ENCODE measurements around the gene CEP70. TPM values are rescaled to one million over a fixed set of nuclear protein-coding genes. Genes with fewer than 3 reads are reported as not detected.

CEP70 gene, protein sequence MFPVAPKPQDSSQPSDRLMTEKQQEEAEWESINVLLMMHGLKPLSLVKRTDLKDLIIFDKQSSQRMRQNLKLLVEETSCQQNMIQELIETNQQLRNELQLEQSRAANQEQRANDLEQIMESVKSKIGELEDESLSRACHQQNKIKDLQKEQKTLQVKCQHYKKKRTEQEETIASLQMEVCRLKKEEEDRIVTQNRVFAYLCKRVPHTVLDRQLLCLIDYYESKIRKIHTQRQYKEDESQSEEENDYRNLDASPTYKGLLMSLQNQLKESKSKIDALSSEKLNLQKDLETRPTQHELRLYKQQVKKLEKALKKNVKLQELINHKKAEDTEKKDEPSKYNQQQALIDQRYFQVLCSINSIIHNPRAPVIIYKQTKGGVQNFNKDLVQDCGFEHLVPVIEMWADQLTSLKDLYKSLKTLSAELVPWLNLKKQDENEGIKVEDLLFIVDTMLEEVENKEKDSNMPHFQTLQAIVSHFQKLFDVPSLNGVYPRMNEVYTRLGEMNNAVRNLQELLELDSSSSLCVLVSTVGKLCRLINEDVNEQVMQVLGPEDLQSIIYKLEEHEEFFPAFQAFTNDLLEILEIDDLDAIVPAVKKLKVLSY
- total RNA-seq (18.3 and 43.1 TPM in 2 replicates), polyA plus RNA-seq (29.1 and 49.8 TPM in 2 replicates)

DNA sequence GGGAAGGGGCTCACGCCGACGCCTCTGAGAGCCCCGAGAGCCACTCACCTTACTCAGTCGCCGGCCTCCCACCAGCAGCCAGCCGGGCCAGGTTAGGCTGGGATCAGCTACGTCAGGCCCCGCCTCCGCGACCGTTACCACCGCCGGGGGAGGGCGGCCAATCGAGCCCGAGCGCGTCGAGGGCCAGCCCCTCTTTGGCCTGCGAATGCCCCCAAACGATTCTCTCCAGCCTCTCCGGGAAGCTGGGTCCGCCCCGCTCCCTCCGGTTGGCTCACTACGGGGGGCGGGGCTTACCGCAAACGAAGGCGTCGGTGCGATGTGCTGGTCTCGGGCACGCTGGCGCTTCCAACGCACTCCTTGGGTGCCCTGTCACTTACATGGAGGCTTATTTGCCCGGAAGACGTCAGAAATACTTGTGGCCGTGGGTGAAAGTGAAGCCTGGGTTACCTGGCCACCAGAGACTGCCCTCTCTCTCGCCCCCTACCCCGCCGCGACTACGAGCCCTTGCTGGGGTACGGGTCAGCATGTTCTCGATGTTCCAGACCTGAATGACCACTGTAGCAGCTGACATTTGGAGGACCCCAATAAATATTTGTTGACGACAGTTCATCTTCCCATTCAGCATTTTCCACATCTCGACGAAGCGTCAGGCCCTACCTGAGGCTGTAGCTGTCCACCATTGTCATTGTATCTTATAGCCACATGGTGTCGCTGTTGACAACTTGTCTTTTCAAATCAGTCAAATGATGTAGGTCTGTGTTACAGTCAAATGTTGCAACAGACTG lies at the start of gene CEP70:
Gene CEP70, minus strand, starts transcription at position 111 of the 785 bp plus-strand sequence. CDS start 21,333 bp downstream, outside the sequence.
- Histone ChIP-seq H3K27me3 (no peaks in the 10 kb centered on the region), H3K36me3 (no peaks in the 10 kb centered on the region), H3K4me3 (peak within 1 kb of the TSS; percentile 47), H3K9me3 (ENCODE audit: low read depth) (no peaks in the 10 kb centered on the region), H3K27ac (peak within 1 kb of the TSS; percentile 90), H3K4me1 (ENCODE audit: low read depth) (no peaks in the 10 kb centered on the region)
- peak; percentile 75 for TF ChIP-seq CTCF (IDR thresholded peaks at IDR 0.05; ENCODE audit: low read depth, low read length)
- DNase-seq (ENCODE audit: low read depth in 1 of 2, low spot score in 1 of 2) = peak; percentile 97 to 98

DNA sequence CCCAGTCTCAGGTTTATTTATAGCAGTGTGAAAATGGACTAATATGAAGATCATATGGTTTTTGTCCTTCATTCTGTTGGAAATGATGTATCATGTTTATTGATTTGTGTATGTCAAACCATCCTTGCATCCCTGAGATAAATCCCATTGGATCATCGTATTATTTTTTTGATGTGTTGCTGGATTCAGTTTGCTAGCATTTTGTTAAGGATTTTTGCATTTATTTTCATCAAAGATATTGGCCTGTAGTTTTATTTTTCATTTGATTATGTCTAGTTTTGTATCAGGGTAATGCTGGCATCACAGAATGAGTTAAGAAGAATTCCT lies 48.8 kb upstream of the CEP70 start:
- Histone ChIP-seq H3K27me3 (no peaks in the 10 kb centered on the region), H3K4me1 (ENCODE audit: low read depth) (no peaks in the 10 kb centered on the region), H3K4me3 (no peak overlapping the region), H3K36me3 (no peaks in the 10 kb centered on the region), H3K27ac (no peak overlapping the region), H3K9me3 (ENCODE audit: low read depth) (no peaks in the 10 kb centered on the region)
- no peak for TF ChIP-seq CTCF (IDR thresholded peaks at IDR 0.05; ENCODE audit: low read depth, low read length)
- DNase-seq (ENCODE audit: low read depth in 1 of 2, low spot score in 1 of 2) = no peak

DNA sequence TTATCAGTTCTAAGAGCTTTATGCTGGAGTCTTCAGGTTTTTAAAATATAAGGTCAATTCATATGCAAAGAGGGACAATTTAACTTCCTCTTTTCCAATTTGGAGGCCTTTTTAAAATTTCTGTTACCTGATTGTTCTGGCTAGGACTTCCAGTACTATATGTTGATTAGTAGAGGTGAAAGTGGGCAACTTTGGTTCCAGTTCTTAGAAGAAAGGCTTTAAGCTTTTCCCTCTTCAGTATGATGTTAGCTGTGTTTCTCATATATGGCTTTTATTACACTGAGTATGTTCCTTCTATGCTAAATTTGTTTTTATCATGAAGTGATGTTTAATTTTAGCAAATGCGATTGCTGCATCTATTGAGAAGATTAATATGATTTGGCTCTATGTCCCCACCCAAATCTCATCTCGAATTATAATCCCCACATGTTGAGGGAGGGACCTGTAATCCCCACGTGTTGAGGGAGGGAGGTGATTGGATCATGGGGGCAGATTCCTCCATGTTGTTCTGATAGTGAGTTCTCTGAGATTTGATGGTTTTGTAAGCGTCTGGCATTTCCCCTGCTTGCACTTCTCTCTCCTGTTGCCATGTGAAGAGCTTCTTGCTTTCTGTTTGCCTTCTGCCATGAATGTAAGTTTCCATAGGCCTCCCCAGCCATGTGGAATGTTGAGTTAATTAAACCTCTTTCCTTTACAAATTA lies 48.3 kb upstream of the CEP70 start:
- H3K27ac ChIP-seq = no peak overlapping the region
- no peak for DNase-seq (ENCODE audit: low read depth in 1 of 2, low spot score in 1 of 2)
- no peaks in the 10 kb centered on the region for H3K9me3 ChIP-seq (ENCODE audit: low read depth)
- no peaks in the 10 kb centered on the region for H3K4me1 ChIP-seq (ENCODE audit: low read depth)
- H3K4me3 ChIP-seq = no peak overlapping the region
- no peaks in the 10 kb centered on the region for H3K27me3 ChIP-seq
- no peaks in the 10 kb centered on the region for H3K36me3 ChIP-seq
- TF ChIP-seq CTCF (IDR thresholded peaks at IDR 0.05; ENCODE audit: low read depth, low read length) = no peak

GRCh38 chr3:138640537-138640936 lies 46.5 kb upstream of the CEP70 start:
- Histone ChIP-seq H3K27ac (no peak overlapping the region), H3K4me1 (ENCODE audit: low read depth) (no peaks in the 10 kb centered on the region), H3K9me3 (ENCODE audit: low read depth) (no peaks in the 10 kb centered on the region), H3K27me3 (no peaks in the 10 kb centered on the region), H3K36me3 (no peaks in the 10 kb centered on the region), H3K4me3 (no peak overlapping the region)
- TF ChIP-seq CTCF (IDR thresholded peaks at IDR 0.05; ENCODE audit: low read depth, low read length) = no peak
- DNase-seq (ENCODE audit: low read depth in 1 of 2, low spot score in 1 of 2) = no peak

DNA sequence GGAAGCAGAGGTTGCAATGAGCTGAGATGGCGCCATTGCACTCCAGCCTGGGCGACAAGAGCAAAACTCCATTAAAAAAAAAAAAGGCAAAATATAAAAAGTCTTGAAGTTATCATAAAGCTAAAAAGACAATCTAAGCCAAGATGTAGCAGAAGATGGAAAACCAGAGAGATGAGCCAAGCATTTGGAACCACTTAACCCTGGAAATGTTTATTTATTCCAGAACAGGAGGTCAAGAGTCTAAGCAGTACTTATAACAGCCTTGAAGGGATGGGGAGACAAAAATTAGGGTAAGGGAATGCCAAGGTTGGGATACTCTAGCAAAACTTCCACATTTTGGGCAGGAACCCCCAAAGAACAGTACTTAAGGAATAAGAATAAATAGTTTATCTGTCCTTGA lies 44.6 kb upstream of the CEP70 start:
- Histone ChIP-seq H3K27me3 (no peaks in the 10 kb centered on the region), H3K9me3 (ENCODE audit: low read depth) (no peaks in the 10 kb centered on the region), H3K36me3 (no peaks in the 10 kb centered on the region), H3K4me1 (ENCODE audit: low read depth) (no peaks in the 10 kb centered on the region), H3K4me3 (no peak overlapping the region), H3K27ac (no peak overlapping the region)
- TF ChIP-seq CTCF (IDR thresholded peaks at IDR 0.05; ENCODE audit: low read depth, low read length) = no peak
- no peak for DNase-seq (ENCODE audit: low read depth in 1 of 2, low spot score in 1 of 2)

All from cardiac muscle cell (in vitro differentiated cells and primary cell).